NCI-H1105 (cell line): ENCODE results near the gene MDP1.

Experiments used
- DNase-seq: peaks from one replicate; lab custom pipeline; 2025; lab: John Stamatoyannopoulos, UW

The MDP1 gene

GRCh38 chr14:24215495-24216344, at the start of gene MDP1:
Gene MDP1 (minus strand): TSS chr14:24216066. CDS start chr14:24215955, 111 bp downstream.
- peak; percentile 90 for DNase-seq

- no peak for DNase-seq
Observed at GRCh38 chr14:24264298-24264697, 48.4 kb upstream of the MDP1 start.

- no peak for DNase-seq
Observed at GRCh38 chr14:24263848-24264247, 48.0 kb upstream of the MDP1 start.

GRCh38 chr14:24262821-24263733, 47.2 kb upstream of the MDP1 start, which contains the start of gene TGM1:
Gene TGM1 (minus strand): TSS chr14:24263177. CDS start chr14:24262352, 825 bp downstream.
- DNase-seq, result no peak

GRCh38 chr14:24261969-24262327, 46.1 kb upstream of the MDP1 start:
- no peak for DNase-seq

GRCh38 chr14:24261256-24261968, 45.5 kb upstream of the MDP1 start:
- no peak for DNase-seq

- no peak for DNase-seq
Observed at GRCh38 chr14:24260780-24261157, 44.9 kb upstream of the MDP1 start.

GRCh38 chr14:24260026-24260779, 44.3 kb upstream of the MDP1 start:
- DNase-seq, result no peak

GRCh38 chr14:24259282-24260025, 43.6 kb upstream of the MDP1 start:
- no peak for DNase-seq

GRCh38 chr14:24258548-24259265, 42.8 kb upstream of the MDP1 start:
- DNase-seq, result no peak

GRCh38 chr14:24258119-24258518, 42.3 kb upstream of the MDP1 start:
- no peak for DNase-seq

GRCh38 chr14:24256960-24257359, 41.1 kb upstream of the MDP1 start:
- DNase-seq, result no peak

- no peak for DNase-seq
Observed at GRCh38 chr14:24255931-24256711, 40.3 kb upstream of the MDP1 start.

GRCh38 chr14:24255438-24255837, 39.6 kb upstream of the MDP1 start:
- DNase-seq, result no peak

- DNase-seq, result no peak
Observed at GRCh38 chr14:24254630-24255392, 38.9 kb upstream of the MDP1 start.

- DNase-seq, result no peak
Observed at GRCh38 chr14:24253936-24254335, 38.1 kb upstream of the MDP1 start.

GRCh38 chr14:24252289-24253124, 36.6 kb upstream of the MDP1 start:
- no peak for DNase-seq

GRCh38 chr14:24251880-24252288, 36.0 kb upstream of the MDP1 start:
- no peak for DNase-seq
